PFSK-1 (cell line): ENCODE measurements around the gene G3BP1.

Experiments
- FOXP2 ChIP-seq: optimal IDR thresholded peaks from 2 replicates; pipeline ENCODE3; 2011; ENCODE audit warnings: borderline replicate concordance, control low read depth, inconsistent platforms; ENCODE audit not compliant: insufficient read depth; ENCODE audit errors: extremely low read length, extremely low read depth
- POLR2AphosphoS5 ChIP-seq: IDR thresholded peaks from 2 replicates; pipeline ENCODE4 v1.6.1; 2012; ENCODE audit warnings: low read depth, mild to moderate bottlenecking, control low read depth, low read length, moderate library complexity
- SIN3A ChIP-seq: IDR thresholded peaks from 2 replicates; pipeline ENCODE4 v1.6.1; 2012; ENCODE audit warnings: mild to moderate bottlenecking, low read length, moderate library complexity, borderline replicate concordance; ENCODE audit not compliant: insufficient read depth
- TAF1 ChIP-seq: IDR thresholded peaks from 2 replicates; pipeline ENCODE4 v1.6.1; 2012; ENCODE audit warnings: low read length, control low read depth, borderline replicate concordance; ENCODE audit not compliant: insufficient read depth
- TF ChIP-seq, protein P1 (sequence below), 2 experiments: IDR thresholded peaks; 2 replicates each; pipeline versions ENCODE4 v1.6.1 to v1.8.0; 2011 to 2012; ENCODE audit warnings: low read depth in 2 of 2, low read length in 2 of 2, control low read depth in 1 of 2, inconsistent platforms in 1 of 2, mild to moderate bottlenecking in 1 of 2, moderate library complexity in 1 of 2; ENCODE audit not compliant: insufficient read depth in 1 of 2

The G3BP1 gene

DNA sequence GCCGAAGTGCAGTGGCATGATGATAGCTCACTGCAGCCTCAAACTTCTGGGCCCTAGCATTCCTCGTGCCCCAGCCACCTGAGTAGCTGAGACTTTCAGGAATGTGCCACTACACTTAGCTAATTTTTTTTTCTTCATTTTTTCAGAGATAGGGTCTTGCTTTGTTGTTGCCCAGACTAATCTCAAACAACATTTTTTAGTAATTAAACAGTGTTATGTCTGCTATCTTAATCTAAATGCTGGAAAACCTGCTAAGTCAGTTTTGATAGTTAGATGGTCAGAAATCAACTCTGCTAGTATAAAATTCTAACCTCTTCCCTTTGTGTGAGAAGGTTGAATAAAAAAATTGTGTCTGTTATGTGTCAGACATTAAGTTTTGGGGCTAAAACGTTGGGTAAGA is 12.4 kb downstream of the G3BP1 start:
- TF ChIP-seq FOXP2 (no peak), SIN3A (no peak), POLR2AphosphoS5 (no peak), TAF1 (no peak)
- TF ChIP-seq, protein P1, sequence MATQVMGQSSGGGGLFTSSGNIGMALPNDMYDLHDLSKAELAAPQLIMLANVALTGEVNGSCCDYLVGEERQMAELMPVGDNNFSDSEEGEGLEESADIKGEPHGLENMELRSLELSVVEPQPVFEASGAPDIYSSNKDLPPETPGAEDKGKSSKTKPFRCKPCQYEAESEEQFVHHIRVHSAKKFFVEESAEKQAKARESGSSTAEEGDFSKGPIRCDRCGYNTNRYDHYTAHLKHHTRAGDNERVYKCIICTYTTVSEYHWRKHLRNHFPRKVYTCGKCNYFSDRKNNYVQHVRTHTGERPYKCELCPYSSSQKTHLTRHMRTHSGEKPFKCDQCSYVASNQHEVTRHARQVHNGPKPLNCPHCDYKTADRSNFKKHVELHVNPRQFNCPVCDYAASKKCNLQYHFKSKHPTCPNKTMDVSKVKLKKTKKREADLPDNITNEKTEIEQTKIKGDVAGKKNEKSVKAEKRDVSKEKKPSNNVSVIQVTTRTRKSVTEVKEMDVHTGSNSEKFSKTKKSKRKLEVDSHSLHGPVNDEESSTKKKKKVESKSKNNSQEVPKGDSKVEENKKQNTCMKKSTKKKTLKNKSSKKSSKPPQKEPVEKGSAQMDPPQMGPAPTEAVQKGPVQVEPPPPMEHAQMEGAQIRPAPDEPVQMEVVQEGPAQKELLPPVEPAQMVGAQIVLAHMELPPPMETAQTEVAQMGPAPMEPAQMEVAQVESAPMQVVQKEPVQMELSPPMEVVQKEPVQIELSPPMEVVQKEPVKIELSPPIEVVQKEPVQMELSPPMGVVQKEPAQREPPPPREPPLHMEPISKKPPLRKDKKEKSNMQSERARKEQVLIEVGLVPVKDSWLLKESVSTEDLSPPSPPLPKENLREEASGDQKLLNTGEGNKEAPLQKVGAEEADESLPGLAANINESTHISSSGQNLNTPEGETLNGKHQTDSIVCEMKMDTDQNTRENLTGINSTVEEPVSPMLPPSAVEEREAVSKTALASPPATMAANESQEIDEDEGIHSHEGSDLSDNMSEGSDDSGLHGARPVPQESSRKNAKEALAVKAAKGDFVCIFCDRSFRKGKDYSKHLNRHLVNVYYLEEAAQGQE (IDR thresholded peaks at IDR 0.05; ENCODE audit: insufficient read depth in 1 of 2, low read depth in 2 of 2, low read length in 2 of 2): no peak

GRCh38 chr5:151786468-151786867 is 14.7 kb downstream of the G3BP1 start:
- TF ChIP-seq SIN3A (no peak), FOXP2 (no peak), TAF1 (no peak), POLR2AphosphoS5 (no peak)
- TF ChIP-seq, protein P1 (IDR thresholded peaks at IDR 0.05; ENCODE audit: insufficient read depth in 1 of 2, low read depth in 2 of 2, low read length in 2 of 2): no peak

DNA sequence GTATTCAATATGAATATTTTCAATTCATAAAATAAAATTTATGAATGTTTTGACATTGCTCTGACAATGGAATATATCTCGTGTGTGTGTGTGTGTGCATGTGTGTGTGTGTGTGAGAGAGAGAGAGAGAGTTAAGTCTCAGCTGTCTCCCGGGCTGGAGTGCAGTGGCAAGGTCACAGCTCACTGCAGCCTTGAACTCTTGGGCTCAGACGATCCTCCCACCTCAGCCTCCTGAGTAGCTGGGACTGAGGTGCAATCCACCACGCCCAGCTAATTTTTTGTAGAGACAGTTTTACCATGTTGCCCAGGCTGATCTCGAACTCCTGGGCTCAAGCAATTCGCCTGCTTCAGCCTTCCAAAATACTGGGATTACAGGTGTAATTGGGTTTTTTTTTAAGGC is 16.1 kb downstream of the G3BP1 start:
- TF ChIP-seq POLR2AphosphoS5 (no peak), SIN3A (no peak), FOXP2 (no peak), TAF1 (no peak)
- TF ChIP-seq, protein P1 (IDR thresholded peaks at IDR 0.05; ENCODE audit: insufficient read depth in 1 of 2, low read depth in 2 of 2, low read length in 2 of 2): no peak

DNA sequence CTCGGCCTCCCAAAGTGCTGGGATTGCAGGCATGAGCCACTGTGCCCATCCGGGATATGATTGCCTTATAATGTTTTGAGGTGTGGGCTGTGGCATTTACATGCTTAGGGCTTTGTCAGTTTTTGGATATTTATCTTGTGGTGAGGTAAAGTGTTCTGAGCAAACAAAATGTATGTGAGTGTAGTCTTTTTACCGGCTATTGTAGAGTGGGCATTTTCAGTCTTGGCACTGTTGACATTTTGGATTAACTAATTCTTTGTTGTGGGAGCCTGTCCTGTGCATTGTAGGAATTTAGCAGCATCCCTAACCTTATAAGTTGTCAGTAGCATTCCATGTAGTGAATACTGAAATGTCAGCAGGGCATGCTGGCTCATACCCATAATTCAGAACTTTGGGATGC is 21.6 kb downstream of the G3BP1 start:
- TF ChIP-seq POLR2AphosphoS5 (no peak), TAF1 (no peak), SIN3A (no peak), FOXP2 (no peak)
- TF ChIP-seq, protein P1 (IDR thresholded peaks at IDR 0.05; ENCODE audit: insufficient read depth in 1 of 2, low read depth in 2 of 2, low read length in 2 of 2): no peak

- TF ChIP-seq FOXP2 (no peak), POLR2AphosphoS5 (no peak), SIN3A (no peak), TAF1 (no peak)
- TF ChIP-seq, protein P1 (IDR thresholded peaks at IDR 0.05; ENCODE audit: insufficient read depth in 1 of 2, low read depth in 2 of 2, low read length in 2 of 2): no peak
These were observed 23.7 kb downstream of the G3BP1 start for GRCh38 chr5:151795426-151795825.
